Measurements from ENCODE around the gene SERPINI2. TPM values are rescaled to one million over a fixed set of nuclear protein-coding genes. Genes with fewer than 3 reads are reported as not detected.

Gene SERPINI2
- total and polyA plus RNA-seq, 12 donors: 0.06 to 0.76 (median 0.46) TPM; not detected in 5

- no peaks in the 10 kb centered on the region for H3K36me3 ChIP-seq
- DNase-seq: peak in 1 of 2 donors; percentile 21
- TF ChIP-seq CTCF (IDR thresholded peaks at IDR 0.05): peak in 7 of 9 donors; percentile 36 to 63 (median 52)
Measured at GRCh38 chr3:167406876-167407492, 66.9 kb downstream of the SERPINI2 start.

GRCh38 chr3:167397826-167398225, 76.0 kb downstream of the SERPINI2 start:
- peaks cover 0 to 3% (median 0%) of the 10 kb centered on the region in 7 donors for H3K27me3 ChIP-seq
- H3K9me3 ChIP-seq: no peaks in the 10 kb centered on the region
- no peak for TF ChIP-seq CTCF (IDR thresholded peaks at IDR 0.05)
- H3K27ac ChIP-seq: no peak overlapping the region
- no peaks in the 10 kb centered on the region for H3K4me1 ChIP-seq
- no peaks in the 10 kb centered on the region for H3K36me3 ChIP-seq
- DNase-seq (no peak), ATAC-seq (no peak)
- intact Hi-C loops (cut with DNase I): no loop called here
- 31 to 51% methylated on average over 1 of the region's 1 CpG for WGBS, 2 donors
- no peak overlapping the region for H3K4me3 ChIP-seq

More at GRCh38 chr3:167406876-167407492, 66.9 kb downstream of the SERPINI2 start:
- WGBS, 2 donors: 51 to 66% methylated on average over 3 of the region's 3 CpGs
- ATAC-seq: peak in 7 of 8 donors; percentile 43 to 96 (median 83)
- H3K27ac ChIP-seq: no peak overlapping the region
- no peaks in the 10 kb centered on the region for H3K9me3 ChIP-seq
- intact Hi-C loops (cut with DNase I): loop anchor here in 8 of 10 donors (2.0 to 10.0 kb wide), 5 partner anchors 275 to 478 kb away; no protein-coding TSS in a partner anchor
- no peaks in the 10 kb centered on the region for H3K4me1 ChIP-seq
- H3K27me3 ChIP-seq: no peaks in the 10 kb centered on the region
- H3K4me3 ChIP-seq: no peak overlapping the region

- Histone ChIP-seq H3K4me1 (no peaks in the 10 kb centered on the region), H3K9me3 (no peaks in the 10 kb centered on the region), H3K4me3 (no peak overlapping the region), H3K27me3 (peaks cover 0 to 3% (median 0%) of the 10 kb centered on the region in 7 donors), H3K36me3 (no peaks in the 10 kb centered on the region), H3K27ac (no peak overlapping the region)
- ATAC-seq: no peak
- DNase-seq: no peak
- intact Hi-C loops (cut with DNase I): no loop called here
- TF ChIP-seq CTCF (IDR thresholded peaks at IDR 0.05): no peak
- 73 to 83% methylated on average over 2 of the region's 2 CpGs for WGBS, 2 donors
Measured at GRCh38 chr3:167396075-167396474, 77.8 kb downstream of the SERPINI2 start.

GRCh38 chr3:167394003-167394402, 79.8 kb downstream of the SERPINI2 start:
- Histone ChIP-seq H3K36me3 (no peaks in the 10 kb centered on the region), H3K4me1 (no peaks in the 10 kb centered on the region), H3K27me3 (peaks cover 0 to 3% (median 0%) of the 10 kb centered on the region in 7 donors), H3K4me3 (no peak overlapping the region), H3K9me3 (no peaks in the 10 kb centered on the region), H3K27ac (no peak overlapping the region)
- intact Hi-C loops (cut with DNase I): no loop called here
- DNase-seq: no peak
- 38 to 50% methylated on average over 2 of the region's 2 CpGs for WGBS, 2 donors
- TF ChIP-seq CTCF (IDR thresholded peaks at IDR 0.05): peak in 2 of 9 donors; percentile 17 to 25
- no peak for ATAC-seq

Other genes with a start within 250 kb of the SERPINI2 start
- gene ZBBX, start 93.7 kb downstream of the SERPINI2 start, total RNA-seq: 1 to 10 TPM in 1 of 10 donors, under 1 TPM in 1, not detected in 8; 0.30 to 1.1 TPM
- gene ZBBX, start 93.7 kb downstream of the SERPINI2 start, polyA plus RNA-seq: not detected
- gene WDR49, start 179.9 kb upstream of the SERPINI2 start, total RNA-seq: 1 to 10 TPM in 9 of 10 donors, under 1 TPM in 1; 0.87 to 6.6 (median 2.9) TPM
- gene WDR49, start 179.9 kb upstream of the SERPINI2 start, polyA plus RNA-seq: under 1 TPM; 0.06 to 0.59 TPM

All from heart right ventricle (tissue), 16 donors.